NCI-H1092 (cell line): ENCODE measurements around the gene AMN1.
A peak's percentile ranks its signal among the peaks of the same experiment; 100 is the strongest.
"Not testable (repeated sequence)": the region's sequence is repeated elsewhere in the genome, so short reads cannot be mapped to it uniquely, and the experiment has no call there.

Experiments
- DNase-seq: peaks from one replicate; lab custom pipeline; 2025; lab: John Stamatoyannopoulos, UW

The AMN1 gene

DNA sequence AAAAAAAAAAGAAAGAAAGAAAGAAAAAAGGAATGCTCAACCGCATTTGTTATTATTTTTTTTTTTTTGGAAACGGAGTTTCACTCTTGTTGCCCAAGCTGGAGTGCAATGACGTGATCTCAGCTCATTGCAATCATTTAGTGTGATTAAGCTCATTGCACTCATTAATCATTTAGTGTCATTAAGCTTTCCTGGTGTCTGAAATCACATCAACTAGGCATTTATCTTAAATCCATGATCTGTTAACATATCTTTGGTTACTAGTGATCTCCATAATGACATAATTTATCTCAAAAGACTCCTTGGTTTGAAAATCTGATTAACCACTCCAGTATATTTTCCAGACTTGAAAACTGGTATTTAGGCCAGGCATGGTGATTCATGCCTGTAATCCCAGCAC is 43.0 kb downstream of the AMN1 start:
- DNase-seq: no peak

- peak; percentile 12 for DNase-seq
Measured at GRCh38 chr12:31682136-31682962, 46.5 kb downstream of the AMN1 start.

- DNase-seq: no peak
Measured at GRCh38 chr12:31672521-31672920, 56.3 kb downstream of the AMN1 start.

GRCh38 chr12:31669582-31669981 is 59.2 kb downstream of the AMN1 start:
- DNase-seq: not testable (repeated sequence)

DNA sequence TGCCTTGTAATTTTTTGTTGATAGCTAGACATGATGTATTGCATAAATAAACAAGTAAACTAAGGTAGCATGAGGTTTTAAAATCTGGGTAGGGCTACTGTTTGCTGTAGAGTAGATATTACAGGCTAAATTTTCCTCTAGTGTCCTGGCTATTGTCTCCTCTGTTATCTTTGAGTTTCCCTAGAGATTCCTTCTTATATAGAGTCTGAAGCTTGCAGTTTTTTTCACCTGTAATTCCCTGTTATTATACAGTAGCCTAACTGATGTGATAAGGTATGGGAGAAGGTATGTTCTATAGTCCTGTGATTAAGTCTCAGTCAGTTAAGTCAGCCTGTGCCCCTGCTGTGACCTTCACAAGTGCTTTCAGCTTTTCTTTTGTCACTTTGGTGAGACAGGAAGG is 59.8 kb downstream of the AMN1 start:
- no peak for DNase-seq

GRCh38 chr12:31664038-31664437 is 64.8 kb downstream of the AMN1 start:
- no peak for DNase-seq

DNA sequence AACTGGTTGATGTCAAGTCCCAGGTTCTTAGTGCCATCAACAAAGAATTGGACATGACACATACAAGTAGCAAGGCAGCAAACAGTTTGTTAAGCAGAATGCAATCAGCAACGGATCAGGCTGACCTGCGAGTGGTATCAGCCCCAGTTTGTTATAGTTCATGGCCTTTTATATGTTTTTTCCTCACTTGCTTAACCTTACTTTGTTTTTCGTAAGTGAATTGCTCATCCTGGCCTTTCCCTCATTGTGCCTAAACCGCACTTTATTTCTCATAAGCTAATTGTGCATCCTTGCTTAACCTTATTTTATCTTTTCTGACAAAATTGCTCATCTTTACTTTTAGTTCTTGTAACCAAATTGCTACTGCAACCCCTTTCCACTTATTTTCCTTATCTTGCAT is 65.2 kb downstream of the AMN1 start:
- DNase-seq: no peak

DNA sequence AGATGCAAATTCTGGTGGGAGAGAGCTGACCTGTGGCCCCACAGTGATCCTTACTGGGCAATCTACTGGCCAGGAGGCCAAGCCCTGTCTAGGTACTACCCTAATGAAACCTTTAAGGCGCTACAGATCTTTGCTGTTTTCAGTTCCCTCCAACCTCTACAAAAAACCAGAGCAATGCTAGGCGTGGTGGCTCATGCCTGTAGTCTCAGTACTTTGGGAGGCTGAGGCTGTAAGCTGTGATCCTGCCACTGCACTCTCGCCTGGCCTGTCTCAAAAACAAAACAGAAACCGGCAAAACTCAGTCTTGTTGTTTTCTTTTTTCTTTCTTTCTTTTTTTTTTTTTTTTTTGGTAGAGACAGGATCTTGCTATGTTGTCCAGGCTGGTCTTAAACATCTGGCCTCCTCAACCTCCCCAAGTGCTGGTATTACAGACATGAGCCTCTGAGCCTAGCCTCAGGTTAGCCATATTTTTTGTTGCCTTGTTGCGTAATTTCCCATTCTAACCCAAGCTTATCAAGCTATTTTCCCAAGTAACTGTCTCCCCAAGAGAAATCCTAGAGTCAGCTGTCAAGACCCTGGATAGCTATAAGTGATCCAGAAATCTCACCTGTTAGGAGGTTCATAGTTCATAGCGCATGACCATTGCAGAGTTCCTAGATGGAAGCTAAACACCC is 66.5 kb downstream of the AMN1 start:
- DNase-seq: no peak

- peak; percentile 77 for DNase-seq
Measured at GRCh38 chr12:31659087-31659942, 69.5 kb downstream of the AMN1 start, which contains the start of gene ETFBKMT. Gene ETFBKMT, plus strand, starts transcription at chr12:31659688. Its CDS starts 2,266 bp downstream, at chr12:31661954.

DNA sequence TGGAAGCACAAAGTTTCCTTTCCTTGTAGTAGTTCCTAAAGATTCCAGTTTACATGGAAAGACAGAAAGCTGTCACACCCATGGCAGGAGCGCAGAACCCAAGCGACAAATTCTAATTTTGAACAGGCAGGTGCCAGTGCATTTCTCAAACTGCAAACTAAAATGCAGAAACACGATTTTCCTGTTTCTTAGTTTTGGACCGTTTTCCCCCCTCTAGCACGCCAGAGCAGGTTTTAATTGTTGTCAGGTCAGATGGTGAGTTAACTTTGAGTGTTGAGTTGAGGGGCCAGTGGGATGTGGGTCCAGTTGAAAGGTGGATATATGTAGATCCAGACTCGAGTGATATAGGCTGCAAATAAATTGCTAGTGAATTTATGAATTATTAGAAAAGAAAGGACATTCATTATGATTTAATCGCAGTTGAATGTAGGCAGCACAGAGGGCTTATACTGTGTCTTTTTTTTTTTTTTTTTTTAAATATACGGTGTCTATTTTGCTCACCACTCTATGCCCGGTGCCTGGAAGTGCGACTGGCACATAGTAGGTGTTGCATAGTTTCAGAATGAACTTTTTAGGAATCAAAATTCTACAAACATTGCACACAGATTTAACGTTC is 70.2 kb downstream of the AMN1 start:
- DNase-seq: no peak

DNA sequence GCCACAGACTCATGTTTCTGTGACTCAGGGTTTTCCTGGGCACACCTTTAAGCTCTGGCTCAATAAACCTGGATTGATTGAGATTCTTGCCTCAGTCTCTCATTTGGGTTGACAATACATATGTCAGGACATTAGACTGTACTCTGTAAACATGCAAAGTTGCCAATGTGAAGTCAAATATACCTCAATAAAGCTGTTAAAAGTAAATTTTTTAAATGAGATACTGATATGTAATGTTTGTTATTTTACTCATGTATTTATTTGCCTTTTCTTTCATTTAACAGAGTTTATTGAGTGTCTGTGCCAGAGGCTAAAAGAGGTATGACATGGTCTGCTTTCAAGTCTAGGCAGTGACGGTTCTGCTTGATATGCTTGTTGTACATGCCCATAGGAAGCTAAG is 73.0 kb downstream of the AMN1 start:
- DNase-seq: no peak

- DNase-seq: no peak
Measured at GRCh38 chr12:31655208-31655607, 73.6 kb downstream of the AMN1 start.

DNA sequence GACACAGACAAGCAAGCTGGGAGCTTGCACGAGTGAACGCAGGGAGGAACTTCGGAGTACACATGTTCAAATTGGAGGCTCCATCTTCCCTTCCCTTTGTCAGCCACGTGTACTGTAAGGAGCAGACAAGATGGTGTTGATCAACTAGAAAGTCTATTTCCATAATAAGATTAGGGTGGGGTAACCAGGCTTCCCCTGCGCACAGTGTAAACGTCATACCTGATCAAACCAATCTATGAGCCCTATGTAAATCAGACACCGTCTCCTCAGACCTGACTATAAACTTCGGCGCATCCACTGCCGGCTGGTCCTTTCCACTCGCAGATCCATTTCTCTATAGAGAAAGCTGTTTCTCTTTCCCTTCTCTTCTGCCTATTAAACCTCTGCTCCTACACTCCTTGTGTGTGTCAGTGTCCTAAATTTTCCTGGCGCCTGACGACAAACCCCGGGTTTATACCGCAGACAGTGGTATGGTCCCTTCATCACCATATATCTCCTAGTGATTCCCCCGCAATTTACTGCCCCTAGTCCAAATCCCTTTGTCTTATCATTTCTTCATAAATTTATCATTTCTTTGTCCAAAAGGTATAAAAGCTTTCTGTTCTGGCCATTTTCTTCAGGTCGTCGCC is 76.8 kb downstream of the AMN1 start:
- DNase-seq: no peak

DNA sequence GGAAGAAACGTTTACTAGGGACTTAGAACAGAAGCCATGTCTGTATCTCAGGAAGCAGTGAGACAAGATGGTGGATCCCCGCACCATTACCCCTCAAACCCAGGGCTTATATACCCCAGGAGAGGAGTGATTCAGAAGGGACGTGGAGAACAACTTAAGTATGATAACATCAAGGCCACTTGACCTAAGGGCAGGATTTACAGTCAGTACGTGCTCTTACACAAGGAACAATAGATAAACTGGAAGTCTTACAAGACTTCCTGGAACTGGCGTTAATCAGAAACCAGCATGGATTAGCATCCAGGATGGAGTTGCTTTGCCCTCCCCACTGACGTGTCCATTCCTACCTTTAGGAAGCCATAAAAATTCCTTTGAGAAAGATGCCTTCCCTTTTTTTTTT is 77.9 kb downstream of the AMN1 start:
- DNase-seq: no peak

GRCh38 chr12:31647086-31647491 is 81.7 kb downstream of the AMN1 start:
- DNase-seq: no peak

DNA sequence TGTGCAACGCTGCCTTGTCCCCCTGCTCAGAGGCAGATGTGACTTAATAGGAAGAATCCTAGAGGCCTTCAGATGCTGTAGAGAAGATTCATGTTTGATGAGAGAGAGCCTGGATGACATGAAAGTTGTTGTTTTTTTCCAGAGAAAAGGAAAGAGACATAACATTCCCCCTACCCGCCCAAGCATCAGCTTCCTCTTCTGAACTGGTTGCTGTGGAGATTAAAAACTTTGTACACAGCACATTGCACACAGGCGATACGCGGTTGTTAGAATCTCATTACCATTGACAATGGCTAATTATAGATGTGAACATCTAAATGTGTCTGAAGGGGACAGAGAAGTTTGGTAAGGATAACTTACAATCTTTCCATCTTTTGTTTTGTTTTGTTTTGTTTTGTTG is 82.9 kb downstream of the AMN1 start:
- no peak for DNase-seq

DNA sequence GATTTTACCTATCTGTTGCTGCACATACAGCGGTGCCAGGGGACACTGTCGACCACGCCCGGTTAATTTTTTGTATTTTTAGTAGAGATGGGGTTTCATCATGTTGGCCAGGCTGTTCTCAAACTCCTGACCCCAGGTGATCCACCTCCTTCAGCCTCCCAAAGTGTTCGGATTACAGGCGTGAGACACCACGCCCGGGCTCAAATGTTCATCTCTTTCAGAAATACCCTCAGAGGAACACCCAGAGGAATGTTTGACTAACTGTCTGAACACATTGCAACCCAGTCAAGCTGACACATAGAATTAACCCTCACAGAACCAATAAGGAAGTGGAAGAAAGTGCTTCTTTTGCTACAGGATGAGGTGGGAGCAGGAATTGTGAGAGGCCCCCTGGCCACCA is 84.3 kb downstream of the AMN1 start:
- no peak for DNase-seq

DNA sequence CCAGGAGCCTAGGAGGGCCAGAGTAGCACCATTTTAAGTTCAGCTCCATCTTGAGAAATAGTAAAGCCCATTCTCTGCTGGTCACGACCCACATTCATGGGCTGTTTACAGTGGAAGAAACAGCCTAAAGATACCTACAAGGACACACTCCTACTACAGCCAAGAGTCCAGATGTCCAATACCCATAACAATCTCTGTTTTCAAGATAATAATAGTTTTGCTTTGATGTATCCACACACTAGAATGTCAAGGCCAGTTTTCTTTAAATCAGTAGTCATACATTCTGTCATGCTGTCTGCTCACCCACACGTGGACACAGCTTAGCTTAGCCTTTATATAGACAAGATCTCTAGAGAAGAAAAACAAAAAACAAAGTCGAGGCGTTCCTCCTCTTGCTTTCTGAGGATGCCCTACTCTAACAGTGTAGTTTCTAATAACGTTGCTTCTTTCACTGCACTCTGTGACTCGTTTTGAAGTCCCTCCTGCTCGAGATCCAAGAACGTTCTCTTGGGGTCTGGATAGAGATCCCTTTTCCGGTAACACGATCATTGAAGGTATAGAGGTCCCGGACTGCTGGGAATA is 87.2 kb downstream of the AMN1 start:
- no peak for DNase-seq

DNA sequence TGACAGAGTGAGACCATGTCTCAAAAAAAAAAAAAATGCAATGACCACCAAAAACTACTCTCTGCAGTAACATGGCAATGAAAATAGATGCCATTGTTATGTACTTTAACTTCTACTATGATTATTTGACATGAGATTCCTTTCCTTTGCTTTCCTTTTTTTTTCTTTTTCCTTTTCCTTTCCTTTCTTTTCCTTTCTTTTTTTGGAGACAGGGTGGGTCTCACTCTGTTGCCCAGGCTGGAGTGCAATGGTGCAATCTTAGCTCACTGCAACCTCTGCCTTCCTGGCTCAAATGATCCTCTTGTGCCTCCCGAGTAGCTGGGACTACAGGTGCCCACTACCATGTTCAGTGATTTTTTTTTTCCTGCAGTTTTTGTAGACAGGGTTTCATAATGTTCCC is 94.2 kb downstream of the AMN1 start:
- no peak for DNase-seq

GRCh38 chr12:31633464-31633863 is 95.4 kb downstream of the AMN1 start:
- DNase-seq: no peak

DNA sequence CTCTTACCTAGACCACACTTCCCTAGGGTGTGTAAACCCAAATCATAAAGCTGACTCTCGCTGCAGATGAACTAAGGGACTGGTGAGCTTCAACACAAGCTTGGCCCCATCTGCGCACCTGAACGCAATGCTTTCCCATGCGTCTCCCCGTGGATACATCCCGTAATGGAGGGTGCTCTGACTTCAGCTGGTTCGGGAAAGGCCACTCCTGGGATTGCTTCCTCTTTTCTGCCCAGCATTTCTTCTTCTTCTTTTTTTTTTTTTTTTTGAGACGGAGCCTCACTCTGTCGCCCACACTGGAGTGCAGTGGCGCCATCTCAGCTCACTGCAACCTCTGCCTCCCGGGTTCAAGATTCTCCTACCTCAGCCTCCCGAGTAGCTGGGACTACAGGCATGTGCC is 97.0 kb downstream of the AMN1 start:
- no peak for DNase-seq
